ENCODE data around the gene KCNK4. TPM values are rescaled to one million over a fixed set of nuclear protein-coding genes. Genes with fewer than 3 reads are reported as not detected.

Gene KCNK4
- polyA plus RNA-seq, 2 of the 4 experiments (the other 2 are of a cell fraction), result 0.12 TPM; not detected in 1

DNA sequence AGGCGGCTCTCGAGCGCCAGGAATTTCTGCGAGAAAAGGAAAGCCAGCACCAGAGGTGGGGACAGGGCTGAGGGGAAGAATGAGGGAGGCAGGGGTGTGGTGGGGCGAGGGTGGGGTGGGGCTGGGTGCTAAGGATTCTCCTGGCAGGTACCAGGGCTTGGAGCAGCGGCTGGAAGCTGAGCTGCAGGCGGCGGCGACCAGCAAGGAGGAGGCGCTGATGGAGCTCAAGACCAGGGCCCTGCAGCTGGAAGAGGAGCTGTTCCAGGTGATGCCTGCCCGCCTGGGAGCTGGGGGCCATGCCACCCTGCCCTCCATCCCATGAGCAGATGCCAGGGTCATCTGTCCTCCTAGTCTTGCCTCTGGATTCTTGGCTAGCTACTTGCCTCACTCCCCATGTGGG is 58.3 kb downstream of the KCNK4 start:
- Histone ChIP-seq H3K27ac (no peak overlapping the region), H3K9me3 (no peaks in the 10 kb centered on the region), H3K4me2 (no peak overlapping the region), H3K4me3 (no peak overlapping the region), H3K4me1 (peaks cover 10% of the 10 kb centered on the region; the same call in 2 of the 3 replicates)
- ATAC-seq (no peak), FAIRE-seq (no peak), DNase-seq (ENCODE audit: low read depth in 1 of 2, low spot score in 1 of 2) (no peak)
- TF ChIP-seq TP53 (CRISPR knock-in tag; IDR thresholded peaks at IDR 0.05) (no peak), HOXB5 (CRISPR knock-in tag; IDR thresholded peaks at IDR 0.05) (no peak), PBX3 (IDR thresholded peaks at IDR 0.05) (no peak), HOXA7 (CRISPR knock-in tag; IDR thresholded peaks at IDR 0.05) (no peak), MAZ (IDR thresholded peaks at IDR 0.05; ENCODE audit: borderline replicate concordance, low read depth, low read length) (no peak)
- TF ChIP-seq, protein P1, sequence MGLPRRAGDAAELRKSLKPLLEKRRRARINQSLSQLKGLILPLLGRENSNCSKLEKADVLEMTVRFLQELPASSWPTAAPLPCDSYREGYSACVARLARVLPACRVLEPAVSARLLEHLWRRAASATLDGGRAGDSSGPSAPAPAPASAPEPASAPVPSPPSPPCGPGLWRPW (IDR thresholded peaks at IDR 0.05), result no peak
- ChIA-PET POLR2A (no interaction called here), CTCF (interaction anchor here (1.3 to 33.9 kb wide), 4 partner anchors 8 to 39 kb away, joined by 4 to 996 read pairs (median 306); partner anchors contain the start of genes CATSPERZ, CCDC88B, ESRRA and PRDX5)
- 82% methylated on average over 10 of the region's 11 CpGs for WGBS (ENCODE audit: missing lambda C conversion rate)

Small RNA genes within 50 kb of the gene (small RNA-seq; reads per million reads assigned to genes)
- gene MIR7155 (0 to 6.4 (median 0.52) reads per million in 6 experiments), gene RF00019 (0 reads per million in 6 experiments)

Other genes starting within 250 kb of the KCNK4 start
- 10.0 and 16.6 TPM in 2 replicates for gene MACROD1, start 125.2 kb upstream of the KCNK4 start, polyA plus RNA-seq (2011; rRNA removed)
- 12.0 to 16.4 TPM (median 15.1 TPM) in 3 replicates for gene MACROD1, start 125.2 kb upstream of the KCNK4 start, polyA plus RNA-seq (2017; fragmentation: RNase III; extraction: RNeasy Plus Mini Kit Qiagen cat#74134 plus additional on column Dnase treatment)
- 288 and 300 TPM in 2 replicates for gene STIP1, start 105.1 kb upstream of the KCNK4 start, polyA plus RNA-seq (2011; rRNA removed)
- gene STIP1, start 105.1 kb upstream of the KCNK4 start, polyA plus RNA-seq (2017; fragmentation: RNase III; extraction: RNeasy Plus Mini Kit Qiagen cat#74134 plus additional on column Dnase treatment), result 274 to 320 TPM (median 297 TPM) in 3 replicates
- gene FERMT3, start 84.6 kb upstream of the KCNK4 start, polyA plus RNA-seq (2011; rRNA removed), result 0.42 and 0.56 TPM in 2 replicates
- 1.9 to 2.1 TPM (median 2.0 TPM) in 3 replicates for gene FERMT3, start 84.6 kb upstream of the KCNK4 start, polyA plus RNA-seq (2017; fragmentation: RNase III; extraction: RNeasy Plus Mini Kit Qiagen cat#74134 plus additional on column Dnase treatment)
- gene TRPT1, start 65.1 kb upstream of the KCNK4 start, polyA plus RNA-seq (2011; rRNA removed), result 18.6 and 25.2 TPM in 2 replicates
- gene TRPT1, start 65.1 kb upstream of the KCNK4 start, polyA plus RNA-seq (2017; fragmentation: RNase III; extraction: RNeasy Plus Mini Kit Qiagen cat#74134 plus additional on column Dnase treatment), result 24.2 to 28.5 TPM (median 26.1 TPM) in 3 replicates
- 21.5 and 21.7 TPM in 2 replicates for gene NUDT22, start 65.0 kb upstream of the KCNK4 start, polyA plus RNA-seq (2011; rRNA removed)
- 25.7 to 33.2 TPM (median 33.1 TPM) in 3 replicates for gene NUDT22, start 65.0 kb upstream of the KCNK4 start, polyA plus RNA-seq (2017; fragmentation: RNase III; extraction: RNeasy Plus Mini Kit Qiagen cat#74134 plus additional on column Dnase treatment)
- gene DNAJC4, start 60.8 kb upstream of the KCNK4 start, polyA plus RNA-seq (2011; rRNA removed), result 8.9 and 9.8 TPM in 2 replicates
- 12.6 to 16.6 TPM (median 16.2 TPM) in 3 replicates for gene DNAJC4, start 60.8 kb upstream of the KCNK4 start, polyA plus RNA-seq (2017; fragmentation: RNase III; extraction: RNeasy Plus Mini Kit Qiagen cat#74134 plus additional on column Dnase treatment)
- gene VEGFB, start 56.7 kb upstream of the KCNK4 start, polyA plus RNA-seq (2011; rRNA removed), result 6.8 and 10.9 TPM in 2 replicates
- 24.6 to 26.7 TPM (median 26.5 TPM) in 3 replicates for gene VEGFB, start 56.7 kb upstream of the KCNK4 start, polyA plus RNA-seq (2017; fragmentation: RNase III; extraction: RNeasy Plus Mini Kit Qiagen cat#74134 plus additional on column Dnase treatment)
- 40.5 and 41.4 TPM in 2 replicates for gene FKBP2, start 50.2 kb upstream of the KCNK4 start, polyA plus RNA-seq (2011; rRNA removed)
- 131 to 142 TPM (median 136 TPM) in 3 replicates for gene FKBP2, start 50.2 kb upstream of the KCNK4 start, polyA plus RNA-seq (2017; fragmentation: RNase III; extraction: RNeasy Plus Mini Kit Qiagen cat#74134 plus additional on column Dnase treatment)
- gene PPP1R14B, start 44.4 kb upstream of the KCNK4 start, polyA plus RNA-seq (2011; rRNA removed), result 129 and 154 TPM in 2 replicates
- gene PPP1R14B, start 44.4 kb upstream of the KCNK4 start, polyA plus RNA-seq (2017; fragmentation: RNase III; extraction: RNeasy Plus Mini Kit Qiagen cat#74134 plus additional on column Dnase treatment), result 152 to 155 TPM (median 152 TPM) in 3 replicates
- gene PLCB3, start 39.8 kb upstream of the KCNK4 start, polyA plus RNA-seq (2011; rRNA removed), result 8.8 and 9.9 TPM in 2 replicates
- 19.2 to 21.3 TPM (median 21.2 TPM) in 3 replicates for gene PLCB3, start 39.8 kb upstream of the KCNK4 start, polyA plus RNA-seq (2017; fragmentation: RNase III; extraction: RNeasy Plus Mini Kit Qiagen cat#74134 plus additional on column Dnase treatment)
- gene BAD, start 6.6 kb upstream of the KCNK4 start, polyA plus RNA-seq (2011; rRNA removed), result 33.7 and 35.6 TPM in 2 replicates
- gene BAD, start 6.6 kb upstream of the KCNK4 start, polyA plus RNA-seq (2017; fragmentation: RNase III; extraction: RNeasy Plus Mini Kit Qiagen cat#74134 plus additional on column Dnase treatment), result 65.7 to 68.4 TPM (median 66.4 TPM) in 3 replicates
- 11.0 and 14.4 TPM in 2 replicates for gene GPR137, start 5.5 kb upstream of the KCNK4 start, polyA plus RNA-seq (2011; rRNA removed)
- 33.9 to 38.5 TPM (median 37.4 TPM) in 3 replicates for gene GPR137, start 5.5 kb upstream of the KCNK4 start, polyA plus RNA-seq (2017; fragmentation: RNase III; extraction: RNeasy Plus Mini Kit Qiagen cat#74134 plus additional on column Dnase treatment)
- 1.9 TPM in 2 replicates for gene CATSPERZ, start 9.1 kb downstream of the KCNK4 start, polyA plus RNA-seq (2011; rRNA removed)
- 3.4 to 4.7 TPM (median 4.1 TPM) in 3 replicates for gene CATSPERZ, start 9.1 kb downstream of the KCNK4 start, polyA plus RNA-seq (2017; fragmentation: RNase III; extraction: RNeasy Plus Mini Kit Qiagen cat#74134 plus additional on column Dnase treatment)
- 13.9 and 15.2 TPM in 2 replicates for gene ESRRA, start 14.2 kb downstream of the KCNK4 start, polyA plus RNA-seq (2011; rRNA removed)
- gene ESRRA, start 14.2 kb downstream of the KCNK4 start, polyA plus RNA-seq (2017; fragmentation: RNase III; extraction: RNeasy Plus Mini Kit Qiagen cat#74134 plus additional on column Dnase treatment), result 30.9 to 35.5 TPM (median 33.5 TPM) in 3 replicates
- gene TRMT112, start 26.3 kb downstream of the KCNK4 start, polyA plus RNA-seq (2011; rRNA removed), result 305 and 363 TPM in 2 replicates
- 424 to 447 TPM (median 440 TPM) in 3 replicates for gene TRMT112, start 26.3 kb downstream of the KCNK4 start, polyA plus RNA-seq (2017; fragmentation: RNase III; extraction: RNeasy Plus Mini Kit Qiagen cat#74134 plus additional on column Dnase treatment)
- 305 and 377 TPM in 2 replicates for gene PRDX5, start 26.8 kb downstream of the KCNK4 start, polyA plus RNA-seq (2011; rRNA removed)
- gene PRDX5, start 26.8 kb downstream of the KCNK4 start, polyA plus RNA-seq (2017; fragmentation: RNase III; extraction: RNeasy Plus Mini Kit Qiagen cat#74134 plus additional on column Dnase treatment), result 442 to 500 TPM (median 491 TPM) in 3 replicates
- 4.8 and 5.7 TPM in 2 replicates for gene CCDC88B, start 48.9 kb downstream of the KCNK4 start, polyA plus RNA-seq (2011; rRNA removed)
- 8.8 to 10.3 TPM (median 9.7 TPM) in 3 replicates for gene CCDC88B, start 48.9 kb downstream of the KCNK4 start, polyA plus RNA-seq (2017; fragmentation: RNase III; extraction: RNeasy Plus Mini Kit Qiagen cat#74134 plus additional on column Dnase treatment)
- gene RPS6KA4, start 67.9 kb downstream of the KCNK4 start, polyA plus RNA-seq (2011; rRNA removed), result 19.1 and 21.4 TPM in 2 replicates
- gene RPS6KA4, start 67.9 kb downstream of the KCNK4 start, polyA plus RNA-seq (2017; fragmentation: RNase III; extraction: RNeasy Plus Mini Kit Qiagen cat#74134 plus additional on column Dnase treatment), result 34.5 to 40.4 TPM (median 35.9 TPM) in 3 replicates

Measured in A549 (cell line).